WERI-Rb-1 (cell line): ENCODE data around the gene CD63.

ENCODE experiments used
- DNase-seq: peaks from one replicate; pipeline ENCODE4 v3.0.0-alpha.2; 2020
- H3K27ac ChIP-seq: fragments of 250-450 bp; sonication (Bioruptor Pico); 2 replicates; pipeline ENCODE4 v1.5.1; 2020; ENCODE audit warnings: mild to moderate bottlenecking, moderate library complexity
- H3K27me3 ChIP-seq: fragments of 250-450 bp; sonication (Bioruptor Pico); 2 replicates; pipeline ENCODE4 v1.5.1; 2021; ENCODE audit warnings: mild to moderate bottlenecking, low read depth, moderate library complexity; ENCODE audit not compliant: insufficient read depth, severe bottlenecking
- H3K36me3 ChIP-seq: fragments of 250-450 bp; sonication (Bioruptor Pico); 2 replicates; pipeline ENCODE4 v1.5.1; 2020; ENCODE audit warnings: mild to moderate bottlenecking, moderate library complexity
- H3K4me3 ChIP-seq: 2 replicates; pipeline ENCODE4 v1.5.1; 2011; ENCODE audit warnings: low read depth, mild to moderate bottlenecking, control low read depth, low read length
- H3K9me3 ChIP-seq: fragments of 250-450 bp; sonication (Bioruptor Pico); 2 replicates; pipeline ENCODE4 v1.5.1; 2021; ENCODE audit warnings: mild to moderate bottlenecking, moderate library complexity; ENCODE audit not compliant: severe bottlenecking
- TF ChIP-seq, protein P1 (sequence below): IDR thresholded peaks from 2 replicates; pipeline ENCODE4 v1.5.1; 2011; ENCODE audit warnings: low read depth, mild to moderate bottlenecking, control low read depth, inconsistent platforms, low read length

The CD63 gene

DNA sequence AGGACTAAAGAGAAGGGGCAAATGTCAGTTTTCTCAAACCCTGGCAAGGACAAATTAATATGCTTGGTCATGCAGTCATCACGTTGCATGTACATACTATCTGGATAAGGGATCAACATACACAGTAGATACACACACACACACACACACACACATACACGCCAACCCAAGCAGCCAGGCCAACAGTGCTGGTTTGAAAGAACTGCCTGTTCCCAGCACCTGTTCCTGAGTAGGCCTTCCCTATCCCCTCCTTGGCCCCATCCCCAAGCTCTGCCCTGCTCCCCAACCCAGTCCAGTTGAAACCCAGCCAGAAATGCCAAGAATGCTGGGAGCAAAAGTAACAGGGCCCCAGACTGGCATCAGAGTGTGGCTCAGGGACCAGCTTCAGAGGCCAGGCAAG, 25.5 kb downstream of the CD63 start:
- H3K27ac ChIP-seq, result no peak overlapping the region
- H3K27me3 ChIP-seq, result no peaks in the 10 kb centered on the region

DNA sequence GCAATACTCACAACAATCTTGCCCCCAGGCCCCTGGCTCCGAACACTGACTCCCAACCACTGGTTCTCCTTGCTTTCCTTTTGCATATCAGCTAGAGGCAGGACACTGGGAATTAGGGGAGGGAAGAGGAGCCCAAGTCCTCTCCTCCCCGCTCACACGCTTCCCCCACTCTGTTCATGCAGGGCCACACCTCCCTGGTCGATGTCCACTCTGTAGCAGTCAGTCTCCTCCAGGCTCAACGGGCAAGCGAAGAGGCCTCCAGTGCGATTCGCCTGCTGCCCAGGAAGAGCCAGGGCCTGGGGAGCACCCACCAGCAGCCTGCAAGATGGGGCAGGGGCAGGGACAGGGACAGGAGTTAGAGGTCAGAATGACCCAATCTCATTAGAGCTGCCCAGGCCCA, 25.9 kb downstream of the CD63 start:
- Histone ChIP-seq H3K9me3 (no peaks in the 10 kb centered on the region), H3K27me3 (no peaks in the 10 kb centered on the region), H3K27ac (no peak overlapping the region), H3K4me3 (no peak overlapping the region), H3K36me3 (no peaks in the 10 kb centered on the region)
- TF ChIP-seq, protein P1, sequence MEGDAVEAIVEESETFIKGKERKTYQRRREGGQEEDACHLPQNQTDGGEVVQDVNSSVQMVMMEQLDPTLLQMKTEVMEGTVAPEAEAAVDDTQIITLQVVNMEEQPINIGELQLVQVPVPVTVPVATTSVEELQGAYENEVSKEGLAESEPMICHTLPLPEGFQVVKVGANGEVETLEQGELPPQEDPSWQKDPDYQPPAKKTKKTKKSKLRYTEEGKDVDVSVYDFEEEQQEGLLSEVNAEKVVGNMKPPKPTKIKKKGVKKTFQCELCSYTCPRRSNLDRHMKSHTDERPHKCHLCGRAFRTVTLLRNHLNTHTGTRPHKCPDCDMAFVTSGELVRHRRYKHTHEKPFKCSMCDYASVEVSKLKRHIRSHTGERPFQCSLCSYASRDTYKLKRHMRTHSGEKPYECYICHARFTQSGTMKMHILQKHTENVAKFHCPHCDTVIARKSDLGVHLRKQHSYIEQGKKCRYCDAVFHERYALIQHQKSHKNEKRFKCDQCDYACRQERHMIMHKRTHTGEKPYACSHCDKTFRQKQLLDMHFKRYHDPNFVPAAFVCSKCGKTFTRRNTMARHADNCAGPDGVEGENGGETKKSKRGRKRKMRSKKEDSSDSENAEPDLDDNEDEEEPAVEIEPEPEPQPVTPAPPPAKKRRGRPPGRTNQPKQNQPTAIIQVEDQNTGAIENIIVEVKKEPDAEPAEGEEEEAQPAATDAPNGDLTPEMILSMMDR, result no peak
- no peak for DNase-seq

More for the DNA sequence above, 25.5 kb downstream of the CD63 start:
- H3K4me3 ChIP-seq, result no peak overlapping the region
- TF ChIP-seq, protein P1, result no peak
- no peaks in the 10 kb centered on the region for H3K36me3 ChIP-seq
- DNase-seq, result no peak
- no peaks in the 10 kb centered on the region for H3K9me3 ChIP-seq

DNA sequence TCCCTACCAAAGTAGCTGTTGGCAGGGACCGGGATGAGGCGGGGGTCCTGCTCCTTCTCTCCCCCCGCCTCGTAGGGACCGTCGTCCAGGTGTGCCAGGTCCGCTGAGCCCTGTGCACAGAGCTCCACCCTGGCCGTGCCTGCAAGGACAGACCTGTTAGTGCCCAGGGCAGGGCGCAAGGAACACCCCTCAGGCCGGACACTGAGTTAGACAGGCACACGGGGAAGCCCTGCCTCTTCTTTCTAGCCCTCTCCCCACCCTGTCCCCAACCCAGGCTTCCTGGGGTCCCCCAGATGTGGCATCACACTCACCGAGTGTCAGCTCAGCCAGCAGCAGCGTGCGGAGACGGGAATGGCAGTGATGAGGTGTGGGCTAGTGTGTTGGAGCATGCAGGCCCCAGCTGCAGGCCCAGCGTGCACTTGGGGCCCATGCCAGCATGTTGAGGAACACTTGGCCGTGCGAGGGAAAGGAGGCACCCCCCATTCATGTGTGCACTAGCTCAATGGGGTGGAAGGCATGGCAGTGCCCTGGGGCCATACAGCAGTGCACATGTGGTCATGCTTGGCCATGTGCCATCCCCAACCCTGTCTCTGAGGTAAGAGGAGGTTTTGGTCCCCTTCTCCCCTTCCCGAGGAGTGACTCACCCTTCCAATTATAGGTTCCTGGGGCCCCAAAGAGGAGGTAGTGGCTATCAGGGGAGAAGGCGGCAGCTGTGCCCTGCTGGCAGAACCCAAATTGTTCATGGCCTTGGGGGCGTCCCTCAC, 28.4 kb downstream of the CD63 start:
- no peaks in the 10 kb centered on the region for H3K27me3 ChIP-seq
- 0 out of 2 replicates have a peak, but pooled peaks cover 3% of the 10 kb centered on the region for H3K36me3 ChIP-seq
- TF ChIP-seq, protein P1, result no peak
- H3K4me3 ChIP-seq, result no peak overlapping the region
- no peaks in the 10 kb centered on the region for H3K9me3 ChIP-seq
- no peak for DNase-seq
- no peak overlapping the region for H3K27ac ChIP-seq

DNA sequence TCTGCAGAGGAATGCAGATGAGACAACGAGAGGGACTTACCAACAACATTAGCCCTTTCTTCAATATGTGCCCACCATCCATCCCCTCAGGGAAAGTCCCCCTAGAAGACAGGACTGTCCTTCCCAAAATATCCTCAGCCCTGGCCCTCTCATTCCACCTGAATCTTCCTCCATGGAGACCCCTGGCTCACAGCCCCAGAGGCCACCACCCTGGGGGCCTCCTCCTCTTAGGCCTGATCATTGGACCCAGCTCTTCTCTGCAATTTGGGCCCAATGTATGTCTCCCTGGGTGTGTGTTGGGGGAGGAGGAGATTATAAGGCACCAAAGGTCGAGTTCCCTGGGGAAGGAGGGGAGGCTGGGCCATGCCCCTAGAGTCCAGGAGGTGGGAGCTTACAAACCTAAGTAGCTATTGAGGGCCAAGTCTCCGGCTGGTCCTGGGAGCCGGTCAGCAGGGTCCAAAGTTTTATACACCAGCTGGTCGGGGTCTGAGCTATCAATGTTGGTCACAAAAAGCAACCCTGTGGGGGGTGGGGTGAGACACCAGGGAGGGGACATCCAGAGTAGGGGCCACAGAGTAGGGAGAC, 29.2 kb downstream of the CD63 start:
- Histone ChIP-seq H3K27ac (no peak overlapping the region), H3K27me3 (no peaks in the 10 kb centered on the region), H3K36me3 (0 out of 2 replicates have a peak, but pooled peaks cover 3% of the 10 kb centered on the region), H3K4me3 (no peak overlapping the region), H3K9me3 (no peaks in the 10 kb centered on the region)
- TF ChIP-seq, protein P1, result no peak
- DNase-seq, result no peak

DNA sequence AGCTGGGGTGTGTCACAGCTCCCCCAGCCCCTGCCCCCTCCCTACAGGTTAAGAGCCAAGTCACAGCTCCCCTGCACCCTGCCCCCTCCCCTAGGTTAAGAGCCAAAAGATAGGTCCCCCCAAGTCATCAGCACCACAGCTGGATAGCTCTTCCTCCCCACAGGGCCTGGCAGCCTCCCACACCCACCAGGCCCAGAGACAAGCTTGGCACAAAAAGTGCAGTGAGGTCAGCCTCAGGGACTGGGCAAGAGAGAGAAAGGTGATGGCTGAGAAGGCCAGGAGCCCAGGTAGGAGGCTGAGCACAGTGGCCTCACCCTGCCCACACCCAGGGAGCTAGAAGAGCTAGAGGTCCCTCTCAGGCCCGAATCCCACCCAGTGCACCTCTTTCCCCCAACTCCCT, 29.8 kb downstream of the CD63 start:
- DNase-seq, result no peak
- Histone ChIP-seq H3K27me3 (no peaks in the 10 kb centered on the region), H3K36me3 (0 out of 2 replicates have a peak, but pooled peaks cover 3% of the 10 kb centered on the region), H3K27ac (no peak overlapping the region), H3K4me3 (no peak overlapping the region), H3K9me3 (no peaks in the 10 kb centered on the region)
- TF ChIP-seq, protein P1, result no peak
